K562 (cell line): ENCODE data around the gene TOM1L2. TPM values are rescaled to one million over a fixed set of nuclear protein-coding genes. Genes with fewer than 3 reads are reported as not detected.

Experiments
- ELF4 ChIP-seq: fragments of 450-650 bp; formaldehyde crosslinking; IDR thresholded peaks from 2 replicates; pipeline ENCODE4 v1.4.0; 2022; ENCODE audit warnings: missing genetic modification characterization
- FOS ChIP-seq: IDR thresholded peaks from 3 replicates; pipeline ENCODE4 v1.6.1; 2011; ENCODE audit not compliant: insufficient read length; ENCODE audit errors: extremely low read depth
- GTF2F1 ChIP-seq: IDR thresholded peaks from 2 replicates; pipeline ENCODE4 v1.6.1; 2011; ENCODE audit warnings: low read depth, low read length, improper control_type of control experiment
- HDAC2 ChIP-seq: fragments of 450-650 bp; IDR thresholded peaks from 2 replicates; pipeline ENCODE4 v1.6.1; 2016; ENCODE audit warnings: mild to moderate bottlenecking
- HOXB6 ChIP-seq: fragments of 250-450 bp; sonication (Bioruptor Pico); IDR thresholded peaks from 2 replicates; pipeline ENCODE4 v1.5.1; 2022; ENCODE audit warnings: mild to moderate bottlenecking, borderline replicate concordance
- JUNB ChIP-seq: fragments of 450-650 bp; formaldehyde crosslinking; conservative IDR thresholded peaks from 2 replicates; pipeline ENCODE4 v1.4.0; 2020; ENCODE audit warnings: mild to moderate bottlenecking
- NR1H2 ChIP-seq: sonication (generic); formaldehyde crosslinking; IDR thresholded peaks from 2 replicates; pipeline ENCODE4 v1.4.0; 2020; ENCODE audit warnings: mild to moderate bottlenecking, missing genetic modification reagents
- RAD51 ChIP-seq: fragments of 450-650 bp; IDR thresholded peaks from 2 replicates; pipeline ENCODE4 v1.7.1; 2016; ENCODE audit warnings: low read depth, mild to moderate bottlenecking, borderline replicate concordance
- RBM39 ChIP-seq: fragments of 200-400 bp; formaldehyde crosslinking; optimal IDR thresholded peaks from 2 replicates; pipeline ENCODE3; 2018; ENCODE audit warnings: low read depth, low read length
- SRSF1 ChIP-seq: fragments of 200-400 bp; formaldehyde crosslinking; IDR thresholded peaks from 2 replicates; pipeline ENCODE4 v1.6.1; 2017; ENCODE audit warnings: mild to moderate bottlenecking, low read depth, low read length, moderate library complexity
- SRSF3 ChIP-seq: fragments of 200-400 bp; formaldehyde crosslinking; IDR thresholded peaks from 2 replicates; pipeline ENCODE4 v1.6.1; 2016; ENCODE audit warnings: mild to moderate bottlenecking, low read length, moderate library complexity; ENCODE audit not compliant: insufficient read depth
- SUPT5H ChIP-seq: fragments of 450-650 bp; IDR thresholded peaks from 2 replicates; pipeline ENCODE4 v1.6.1; 2016
- ZFP1 ChIP-seq: fragments of 450-650 bp; formaldehyde crosslinking; IDR thresholded peaks from 2 replicates; pipeline ENCODE4 v1.4.0; 2020; ENCODE audit warnings: mild to moderate bottlenecking, mixed read lengths
- ZNF239 ChIP-seq: fragments of 250-450 bp; sonication (Bioruptor Pico); IDR thresholded peaks from 2 replicates; pipeline ENCODE4 v1.4.0; 2020; ENCODE audit warnings: mild to moderate bottlenecking
- ZNF253 ChIP-seq: fragments of 250-450 bp; sonication (Bioruptor Pico); conservative IDR thresholded peaks from 2 replicates; pipeline ENCODE4 v1.6.1; 2021; ENCODE audit warnings: mild to moderate bottlenecking
- ZNF3 ChIP-seq: fragments of 250-450 bp; sonication (Bioruptor Pico); IDR thresholded peaks from 2 replicates; pipeline ENCODE4 v1.5.0; 2021; ENCODE audit warnings: mild to moderate bottlenecking, moderate library complexity
- ZNF311 ChIP-seq: fragments of 250-450 bp; sonication (Bioruptor Pico); IDR thresholded peaks from 2 replicates; pipeline ENCODE4 v1.4.0; 2020; ENCODE audit warnings: mild to moderate bottlenecking, moderate library complexity
- ZNF324 ChIP-seq: fragments of 250-450 bp; sonication (Bioruptor Pico); IDR thresholded peaks from 2 replicates; pipeline ENCODE4 v1.4.0; 2020; ENCODE audit warnings: mild to moderate bottlenecking
- ZNF384 ChIP-seq: IDR thresholded peaks from 2 replicates; pipeline ENCODE4 v1.6.1; 2012; ENCODE audit warnings: low read depth, low read length, improper control_type of control experiment
- ZNF561 ChIP-seq: fragments of 450-650 bp; formaldehyde crosslinking; conservative IDR thresholded peaks from 2 replicates; pipeline ENCODE4 v1.4.0; 2020; ENCODE audit warnings: mild to moderate bottlenecking, moderate library complexity
- ZNF764 ChIP-seq: fragments of 250-450 bp; sonication (Bioruptor Pico); IDR thresholded peaks from 2 replicates; pipeline ENCODE4 v1.4.0; 2020; ENCODE audit warnings: low read depth, mild to moderate bottlenecking, moderate library complexity
- ZNF780A ChIP-seq: fragments of 250-450 bp; sonication (Bioruptor Pico); IDR thresholded peaks from 2 replicates; pipeline ENCODE4 v1.5.0; 2021; ENCODE audit warnings: mild to moderate bottlenecking
- polyA plus RNA-seq, 8 experiments: library from polyadenylated mRNA; depleted of rRNA in 4 of 8; stranded (reverse) in 5 of 8; unstranded in 3 of 8; fragments of >200 nt; fragmentation: Nextera tagmentation in 2 of 8; fragmentation: Illumina TruSeq in 1 of 8; extraction: Ambion mirVana in 2 of 8; extraction: Trizol in 1 of 8; gene quantifications; 2 replicates each; pipeline versions ENCODE4 v1.2.1 to v1.2.3, GENCODE V29; 2011 to 2014; ENCODE audit warnings: inconsistent platforms in 1 of 8, missing spikeins in 1 of 8
- total RNA-seq, 7 experiments: library from RNA; depleted of rRNA in 6 of 7; stranded (reverse); fragments of >200 nt in 6 of 7; fragmentation: Illumina TruSeq in 2 of 7; extraction: Trizol in 2 of 7; gene quantifications; 2 replicates each; pipeline versions ENCODE4 v1.2.1 to v1.2.3, GENCODE V29; 2011 to 2021; ENCODE audit warnings: low replicate concordance in 1 of 7
- TF ChIP-seq, protein P1 (sequence below): IDR thresholded peaks from 2 replicates; pipeline ENCODE4 v1.6.1; 2012; ENCODE audit warnings: low read depth, low read length, improper control_type of control experiment, borderline replicate concordance
- TF ChIP-seq, protein P2 (sequence below), 3 experiments: IDR thresholded peaks in 2 of 3; conservative IDR thresholded peaks in 1 of 3; 2 replicates each; pipeline ENCODE4 v1.5.1; 2011 to 2012; ENCODE audit warnings: low read length in 3 of 3, mild to moderate bottlenecking in 3 of 3, control low read depth in 2 of 3, improper control_type of control experiment in 1 of 3, inconsistent platforms in 1 of 3, low read depth in 1 of 3, mixed read lengths in 1 of 3, moderate library complexity in 1 of 3; ENCODE audit not compliant: insufficient read depth in 2 of 3
- TF ChIP-seq, protein P3 (sequence below): fragments of 450-650 bp; formaldehyde crosslinking; IDR thresholded peaks from 2 replicates; pipeline ENCODE4 v1.4.0; 2022; ENCODE audit warnings: missing genetic modification characterization
- TF ChIP-seq, protein P4 (sequence below): fragments of 450-650 bp; formaldehyde crosslinking; conservative IDR thresholded peaks from 2 replicates; pipeline ENCODE4 v1.4.0; 2022; ENCODE audit warnings: mild to moderate bottlenecking, missing genetic modification characterization

TOM1L2 gene
- total and polyA plus RNA-seq, 9 of the 15 experiments (the other 6 are each of a cell fraction or from before 2014, with no cell fraction given) = 0.07 to 6.0 (median 2.5) TPM

DNA sequence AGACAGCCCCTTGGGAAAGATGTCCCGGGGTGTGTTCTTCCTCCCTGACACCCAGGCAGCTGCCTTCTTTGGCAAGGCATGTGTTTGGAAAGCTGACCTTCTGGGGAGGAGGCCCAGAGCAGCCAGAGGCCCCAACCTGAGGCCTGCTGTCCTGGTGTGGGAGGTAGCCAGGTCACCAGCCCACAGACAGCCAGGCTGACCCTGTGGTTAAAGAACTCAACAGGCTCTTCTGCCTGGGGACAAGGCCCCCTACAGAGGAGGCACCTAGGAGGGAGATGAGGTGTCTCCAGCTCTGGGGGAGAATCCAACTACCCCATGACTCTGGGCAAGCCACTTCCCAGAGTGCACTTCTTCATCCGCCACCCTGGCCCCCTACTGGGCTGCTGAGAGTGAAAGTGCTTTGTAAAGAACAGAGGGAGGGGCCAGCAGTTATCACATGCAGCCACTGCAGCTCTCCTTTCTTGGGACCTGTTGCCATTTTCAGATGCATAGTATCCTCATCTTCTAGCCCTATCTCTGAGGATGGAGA, 122.3 kb downstream of the TOM1L2 start (continued):
- TF ChIP-seq, protein P1, sequence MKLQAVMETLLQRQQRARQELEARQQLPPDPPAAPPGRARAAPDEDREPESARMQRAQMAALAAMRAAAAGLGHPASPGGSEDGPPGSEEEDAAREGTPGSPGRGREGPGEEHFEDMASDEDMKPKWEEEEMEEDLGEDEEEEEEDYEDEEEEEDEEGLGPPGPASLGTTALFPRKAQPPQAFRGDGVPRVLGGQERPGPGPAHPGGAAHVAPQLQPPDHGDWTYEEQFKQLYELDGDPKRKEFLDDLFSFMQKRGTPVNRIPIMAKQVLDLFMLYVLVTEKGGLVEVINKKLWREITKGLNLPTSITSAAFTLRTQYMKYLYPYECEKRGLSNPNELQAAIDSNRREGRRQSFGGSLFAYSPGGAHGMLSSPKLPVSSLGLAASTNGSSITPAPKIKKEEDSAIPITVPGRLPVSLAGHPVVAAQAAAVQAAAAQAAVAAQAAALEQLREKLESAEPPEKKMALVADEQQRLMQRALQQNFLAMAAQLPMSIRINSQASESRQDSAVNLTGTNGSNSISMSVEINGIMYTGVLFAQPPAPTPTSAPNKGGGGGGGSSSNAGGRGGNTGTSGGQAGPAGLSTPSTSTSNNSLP = no peak
- no peak for TF ChIP-seq ZFP1
- no peak for TF ChIP-seq SRSF3
- TF ChIP-seq, protein P2, sequence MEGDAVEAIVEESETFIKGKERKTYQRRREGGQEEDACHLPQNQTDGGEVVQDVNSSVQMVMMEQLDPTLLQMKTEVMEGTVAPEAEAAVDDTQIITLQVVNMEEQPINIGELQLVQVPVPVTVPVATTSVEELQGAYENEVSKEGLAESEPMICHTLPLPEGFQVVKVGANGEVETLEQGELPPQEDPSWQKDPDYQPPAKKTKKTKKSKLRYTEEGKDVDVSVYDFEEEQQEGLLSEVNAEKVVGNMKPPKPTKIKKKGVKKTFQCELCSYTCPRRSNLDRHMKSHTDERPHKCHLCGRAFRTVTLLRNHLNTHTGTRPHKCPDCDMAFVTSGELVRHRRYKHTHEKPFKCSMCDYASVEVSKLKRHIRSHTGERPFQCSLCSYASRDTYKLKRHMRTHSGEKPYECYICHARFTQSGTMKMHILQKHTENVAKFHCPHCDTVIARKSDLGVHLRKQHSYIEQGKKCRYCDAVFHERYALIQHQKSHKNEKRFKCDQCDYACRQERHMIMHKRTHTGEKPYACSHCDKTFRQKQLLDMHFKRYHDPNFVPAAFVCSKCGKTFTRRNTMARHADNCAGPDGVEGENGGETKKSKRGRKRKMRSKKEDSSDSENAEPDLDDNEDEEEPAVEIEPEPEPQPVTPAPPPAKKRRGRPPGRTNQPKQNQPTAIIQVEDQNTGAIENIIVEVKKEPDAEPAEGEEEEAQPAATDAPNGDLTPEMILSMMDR (IDR thresholded peaks at IDR 0.05 in 2 of 3, conservative IDR thresholded peaks at IDR 0.05 in 1 of 3; ENCODE audit: insufficient read depth in 2 of 3, low read depth in 1 of 3, low read length in 3 of 3) = peak; percentile 13 to 53 (median 29); a peak in 3 of 6 replicates
- TF ChIP-seq NR1H2 (CRISPR knock-in tag) = no peak
- TF ChIP-seq HOXB6 (CRISPR knock-in tag) = no peak
- TF ChIP-seq ZNF324 = no peak
- no peak for TF ChIP-seq JUNB (CRISPR knock-in tag)
- no peak for TF ChIP-seq ELF4 (CRISPR knock-in tag)
- TF ChIP-seq RAD51 = 0 out of 2 replicates have a peak, but pooled peaks have one; percentile 10
- no peak for TF ChIP-seq ZNF253 (CRISPR knock-in tag)
- no peak for TF ChIP-seq ZNF384
- TF ChIP-seq GTF2F1 = no peak
- TF ChIP-seq ZNF561 (CRISPR knock-in tag) = no peak
- TF ChIP-seq ZNF239 (CRISPR knock-in tag) = peak; percentile 68; the same call in 1 of the 2 replicates
- TF ChIP-seq ZNF311 (CRISPR knock-in tag) = peak; percentile 89
- TF ChIP-seq SRSF1 = no peak
- TF ChIP-seq, protein P3, sequence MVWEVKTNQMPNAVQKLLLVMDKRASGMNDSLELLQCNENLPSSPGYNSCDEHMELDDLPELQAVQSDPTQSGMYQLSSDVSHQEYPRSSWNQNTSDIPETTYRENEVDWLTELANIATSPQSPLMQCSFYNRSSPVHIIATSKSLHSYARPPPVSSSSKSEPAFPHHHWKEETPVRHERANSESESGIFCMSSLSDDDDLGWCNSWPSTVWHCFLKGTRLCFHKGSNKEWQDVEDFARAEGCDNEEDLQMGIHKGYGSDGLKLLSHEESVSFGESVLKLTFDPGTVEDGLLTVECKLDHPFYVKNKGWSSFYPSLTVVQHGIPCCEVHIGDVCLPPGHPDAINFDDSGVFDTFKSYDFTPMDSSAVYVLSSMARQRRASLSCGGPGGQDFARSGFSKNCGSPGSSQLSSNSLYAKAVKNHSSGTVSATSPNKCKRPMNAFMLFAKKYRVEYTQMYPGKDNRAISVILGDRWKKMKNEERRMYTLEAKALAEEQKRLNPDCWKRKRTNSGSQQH = no peak
- TF ChIP-seq SUPT5H = peak; percentile 51
- no peak for TF ChIP-seq RBM39
- TF ChIP-seq ZNF764 (CRISPR knock-in tag) = no peak
- TF ChIP-seq ZNF3 (CRISPR knock-in tag) = no peak
- TF ChIP-seq, protein P4, sequence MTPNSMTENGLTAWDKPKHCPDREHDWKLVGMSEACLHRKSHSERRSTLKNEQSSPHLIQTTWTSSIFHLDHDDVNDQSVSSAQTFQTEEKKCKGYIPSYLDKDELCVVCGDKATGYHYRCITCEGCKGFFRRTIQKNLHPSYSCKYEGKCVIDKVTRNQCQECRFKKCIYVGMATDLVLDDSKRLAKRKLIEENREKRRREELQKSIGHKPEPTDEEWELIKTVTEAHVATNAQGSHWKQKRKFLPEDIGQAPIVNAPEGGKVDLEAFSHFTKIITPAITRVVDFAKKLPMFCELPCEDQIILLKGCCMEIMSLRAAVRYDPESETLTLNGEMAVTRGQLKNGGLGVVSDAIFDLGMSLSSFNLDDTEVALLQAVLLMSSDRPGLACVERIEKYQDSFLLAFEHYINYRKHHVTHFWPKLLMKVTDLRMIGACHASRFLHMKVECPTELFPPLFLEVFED (CRISPR knock-in tag) = no peak
- TF ChIP-seq ZNF780A (CRISPR knock-in tag) = no peak
- TF ChIP-seq HDAC2 = 0 out of 2 replicates have a peak, but pooled peaks have one; percentile 39
- no peak for TF ChIP-seq FOS
